ENCODE results near the gene KSR1.

- no peak for TF ChIP-seq POLR2AphosphoS5 (IDR thresholded peaks at IDR 0.05; ENCODE audit: insufficient read depth in 1 of 2, low read depth in 1 of 2)
- TF ChIP-seq, protein P1, sequence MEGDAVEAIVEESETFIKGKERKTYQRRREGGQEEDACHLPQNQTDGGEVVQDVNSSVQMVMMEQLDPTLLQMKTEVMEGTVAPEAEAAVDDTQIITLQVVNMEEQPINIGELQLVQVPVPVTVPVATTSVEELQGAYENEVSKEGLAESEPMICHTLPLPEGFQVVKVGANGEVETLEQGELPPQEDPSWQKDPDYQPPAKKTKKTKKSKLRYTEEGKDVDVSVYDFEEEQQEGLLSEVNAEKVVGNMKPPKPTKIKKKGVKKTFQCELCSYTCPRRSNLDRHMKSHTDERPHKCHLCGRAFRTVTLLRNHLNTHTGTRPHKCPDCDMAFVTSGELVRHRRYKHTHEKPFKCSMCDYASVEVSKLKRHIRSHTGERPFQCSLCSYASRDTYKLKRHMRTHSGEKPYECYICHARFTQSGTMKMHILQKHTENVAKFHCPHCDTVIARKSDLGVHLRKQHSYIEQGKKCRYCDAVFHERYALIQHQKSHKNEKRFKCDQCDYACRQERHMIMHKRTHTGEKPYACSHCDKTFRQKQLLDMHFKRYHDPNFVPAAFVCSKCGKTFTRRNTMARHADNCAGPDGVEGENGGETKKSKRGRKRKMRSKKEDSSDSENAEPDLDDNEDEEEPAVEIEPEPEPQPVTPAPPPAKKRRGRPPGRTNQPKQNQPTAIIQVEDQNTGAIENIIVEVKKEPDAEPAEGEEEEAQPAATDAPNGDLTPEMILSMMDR (IDR thresholded peaks at IDR 0.05): peak; percentile 90 to 99 (median 96)
Observed at GRCh38 chr17:27602721-27603420, 146.6 kb downstream of the KSR1 start.

Measured in vagina (tissue), 2 donors.